Calu3 (cell line): Measurements from ENCODE around the gene MB21D2. TPM values are rescaled to one million over a fixed set of nuclear protein-coding genes. Genes with fewer than 3 reads are reported as not detected.

Source experiments
- BruUV-seq: library from RNA; stranded (reverse); fragments of 400-500 nt; replicated peaks from 2 replicates; lab custom pipeline; 2021; lab: Mats Ljungman, UMichigan
- CTCF ChIA-PET: fragments of 300-600 bp; sonication (Branson Sonifier 250); formaldehyde crosslinking; loops from one replicate; lab custom pipeline; 2022; ENCODE audit warnings: antibody characterized with exemption; lab: Charles Lee
- DNase-seq: peaks from one replicate; pipeline ENCODE4 v3.0.0; 2022
- H3K27ac Mint-ChIP-seq: one replicate; pipeline ENCODE4 v1.8.0; 2022; ENCODE audit warnings: mixed read lengths; ENCODE audit not compliant: unreplicated experiment
- H3K27me3 Mint-ChIP-seq: one replicate; pipeline ENCODE4 v1.8.0; 2022; ENCODE audit warnings: mixed read lengths; ENCODE audit not compliant: unreplicated experiment
- H3K36me3 Mint-ChIP-seq: one replicate; pipeline ENCODE4 v1.8.0; 2022; ENCODE audit warnings: mild to moderate bottlenecking, moderate library complexity, mixed read lengths; ENCODE audit not compliant: insufficient read depth, unreplicated experiment
- H3K4me1 Mint-ChIP-seq: one replicate; pipeline ENCODE4 v1.8.0; 2022; ENCODE audit warnings: mild to moderate bottlenecking, low read depth, mixed read lengths; ENCODE audit not compliant: unreplicated experiment
- H3K4me3 Mint-ChIP-seq: one replicate; pipeline ENCODE4 v1.8.0; 2022; ENCODE audit warnings: mild to moderate bottlenecking, low read depth, moderate library complexity, mixed read lengths; ENCODE audit not compliant: unreplicated experiment
- H3K9me3 Mint-ChIP-seq: one replicate; pipeline ENCODE4 v1.8.0; 2022; ENCODE audit warnings: low read depth, mixed read lengths; ENCODE audit not compliant: unreplicated experiment
- intact Hi-C: fragments of 100-400 bp; cut with micrococcal nuclease; formaldehyde crosslinking; loops from one replicate; pipeline ENCODE4 v1.10.0; 2022; ENCODE audit not compliant: unreplicated experiment
- total RNA-seq: library from RNA; stranded (reverse); gene quantifications from 2 replicates; pipeline ENCODE4 v1.2.3, GENCODE V29; 2022
- TF ChIP-seq, protein P1 (sequence below): fragments of 200-600 bp; IDR thresholded peaks from one replicate; pipeline ENCODE4 v1.8.0; 2022; ENCODE audit warnings: antibody characterized with exemption; ENCODE audit not compliant: unreplicated experiment

MB21D2 gene
- total RNA-seq, 1 experiment from 2014 or later = 11.9 TPM

DNA sequence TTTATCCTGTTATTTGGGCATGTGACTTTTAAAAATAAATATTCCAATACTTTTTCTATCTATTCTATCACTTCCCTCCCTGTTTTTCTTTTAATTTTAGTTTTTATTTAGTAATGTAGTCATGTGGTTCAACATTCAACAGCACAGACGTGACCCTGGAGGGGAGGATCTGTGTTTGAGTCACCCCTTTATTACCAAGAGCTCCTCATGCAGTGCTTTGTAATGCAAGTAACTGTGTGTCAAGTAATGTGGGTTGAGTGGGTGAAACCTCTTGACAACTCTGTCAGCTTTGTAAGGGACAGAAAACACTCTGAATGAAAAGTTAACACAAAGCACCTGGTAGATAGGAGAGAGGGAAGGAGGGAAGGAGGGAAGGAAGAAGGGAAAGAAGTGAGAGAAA, 100.6 kb downstream of the MB21D2 start:
- BruUV-seq = no TSS peak
- TF ChIP-seq, protein P1, sequence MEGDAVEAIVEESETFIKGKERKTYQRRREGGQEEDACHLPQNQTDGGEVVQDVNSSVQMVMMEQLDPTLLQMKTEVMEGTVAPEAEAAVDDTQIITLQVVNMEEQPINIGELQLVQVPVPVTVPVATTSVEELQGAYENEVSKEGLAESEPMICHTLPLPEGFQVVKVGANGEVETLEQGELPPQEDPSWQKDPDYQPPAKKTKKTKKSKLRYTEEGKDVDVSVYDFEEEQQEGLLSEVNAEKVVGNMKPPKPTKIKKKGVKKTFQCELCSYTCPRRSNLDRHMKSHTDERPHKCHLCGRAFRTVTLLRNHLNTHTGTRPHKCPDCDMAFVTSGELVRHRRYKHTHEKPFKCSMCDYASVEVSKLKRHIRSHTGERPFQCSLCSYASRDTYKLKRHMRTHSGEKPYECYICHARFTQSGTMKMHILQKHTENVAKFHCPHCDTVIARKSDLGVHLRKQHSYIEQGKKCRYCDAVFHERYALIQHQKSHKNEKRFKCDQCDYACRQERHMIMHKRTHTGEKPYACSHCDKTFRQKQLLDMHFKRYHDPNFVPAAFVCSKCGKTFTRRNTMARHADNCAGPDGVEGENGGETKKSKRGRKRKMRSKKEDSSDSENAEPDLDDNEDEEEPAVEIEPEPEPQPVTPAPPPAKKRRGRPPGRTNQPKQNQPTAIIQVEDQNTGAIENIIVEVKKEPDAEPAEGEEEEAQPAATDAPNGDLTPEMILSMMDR = no peak
- H3K4me3 Mint-ChIP-seq = no peak overlapping the region
- intact Hi-C loops = loop anchor here (2.0 kb wide), 1 partner anchor 756 kb away; no protein-coding TSS in a partner anchor
- DNase-seq = no peak
- H3K9me3 Mint-ChIP-seq = no peaks in the 10 kb centered on the region
- CTCF ChIA-PET = interaction anchor here (1.2 to 2.2 kb wide), 5 partner anchors 10 to 224 kb away, joined by 3 to 9 read pairs (median 5); partner anchors contain the start of gene MB21D2
- H3K36me3 Mint-ChIP-seq = no peaks in the 10 kb centered on the region
- no peaks in the 10 kb centered on the region for H3K27me3 Mint-ChIP-seq
- H3K27ac Mint-ChIP-seq = no peak overlapping the region
- H3K4me1 Mint-ChIP-seq = peaks cover 37% of the 10 kb centered on the region

DNA sequence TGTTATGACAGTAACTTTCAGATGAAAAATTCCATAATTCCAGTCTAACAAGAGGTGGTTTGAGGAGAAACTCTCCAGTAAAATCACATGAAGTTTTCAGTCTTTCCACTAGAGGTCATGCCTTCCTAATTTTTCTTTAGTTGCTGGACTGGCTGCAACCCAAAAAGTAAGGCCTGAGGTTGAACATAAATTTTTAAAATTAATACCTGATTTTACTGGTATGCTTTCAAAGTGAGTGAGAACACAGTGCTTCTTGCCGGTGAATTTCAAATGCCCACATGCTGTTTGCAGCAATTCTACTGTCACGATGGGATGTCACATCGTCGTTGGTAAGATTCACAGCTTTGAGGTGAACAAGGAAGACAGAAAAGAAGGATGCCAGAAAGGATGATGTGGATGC, 101.3 kb downstream of the MB21D2 start:
- TF ChIP-seq, protein P1 = peak; percentile 92
- CTCF ChIA-PET = interaction anchor here (1.6 to 1.8 kb wide), 3 partner anchors 11 to 101 kb away, joined by 3 to 7 read pairs (median 4); partner anchors contain the start of gene MB21D2
- intact Hi-C loops = loop anchor here (1.0 to 2.0 kb wide), 4 partner anchors 73 to 756 kb away; no protein-coding TSS in a partner anchor
- Mint-ChIP-seq H3K9me3 (no peaks in the 10 kb centered on the region), H3K4me1 (peaks cover 37% of the 10 kb centered on the region), H3K4me3 (no peak overlapping the region), H3K27me3 (no peaks in the 10 kb centered on the region), H3K27ac (no peak overlapping the region), H3K36me3 (no peaks in the 10 kb centered on the region)
- DNase-seq = peak; percentile 50
- BruUV-seq = no TSS peak

DNA sequence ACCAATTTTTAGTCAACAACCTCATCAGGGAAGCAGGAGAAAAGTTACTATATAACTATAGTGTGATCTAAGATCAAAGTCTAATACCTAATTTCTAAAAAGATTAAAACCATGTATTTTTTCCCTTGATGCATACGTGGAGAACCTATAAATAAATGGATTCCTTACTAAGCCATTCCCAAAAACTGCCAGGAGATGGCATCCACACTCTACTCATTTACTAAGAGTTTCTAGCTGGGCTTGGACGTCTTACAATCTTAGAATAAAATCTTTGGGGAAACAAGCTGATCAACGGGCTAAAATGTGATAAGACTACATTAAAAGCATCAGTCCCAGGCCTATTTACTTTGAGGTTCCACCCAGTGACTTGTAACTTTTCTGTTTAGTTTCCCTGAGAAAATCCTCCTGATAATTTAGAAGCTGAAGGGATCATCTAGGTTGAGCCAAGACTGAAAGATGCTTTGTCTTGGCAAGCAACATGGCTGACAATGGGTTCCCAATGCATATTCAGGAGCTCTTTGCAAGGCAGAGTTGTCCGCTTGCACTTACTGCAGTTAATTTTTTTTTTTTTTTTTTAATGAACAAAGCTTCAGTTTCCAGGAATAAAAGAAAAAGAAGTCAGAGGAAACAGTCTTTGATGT, 104.8 kb downstream of the MB21D2 start:
- H3K4me1 Mint-ChIP-seq = peaks cover 18% of the 10 kb centered on the region
- no peak overlapping the region for H3K4me3 Mint-ChIP-seq
- TF ChIP-seq, protein P1 = peak; percentile 83
- H3K27me3 Mint-ChIP-seq = no peaks in the 10 kb centered on the region
- no peaks in the 10 kb centered on the region for H3K9me3 Mint-ChIP-seq
- peak; percentile 63 for DNase-seq
- CTCF ChIA-PET = interaction anchor here (0.7 to 2.2 kb wide), 21 partner anchors 10 to 760 kb away, joined by 3 to 25 read pairs (median 4); partner anchors contain the start of gene MB21D2
- intact Hi-C loops = loop anchor here (1.0 kb wide), 2 partner anchors 316 to 648 kb away; no protein-coding TSS in a partner anchor
- no peak overlapping the region for H3K27ac Mint-ChIP-seq
- BruUV-seq = no TSS peak
- no peaks in the 10 kb centered on the region for H3K36me3 Mint-ChIP-seq

DNA sequence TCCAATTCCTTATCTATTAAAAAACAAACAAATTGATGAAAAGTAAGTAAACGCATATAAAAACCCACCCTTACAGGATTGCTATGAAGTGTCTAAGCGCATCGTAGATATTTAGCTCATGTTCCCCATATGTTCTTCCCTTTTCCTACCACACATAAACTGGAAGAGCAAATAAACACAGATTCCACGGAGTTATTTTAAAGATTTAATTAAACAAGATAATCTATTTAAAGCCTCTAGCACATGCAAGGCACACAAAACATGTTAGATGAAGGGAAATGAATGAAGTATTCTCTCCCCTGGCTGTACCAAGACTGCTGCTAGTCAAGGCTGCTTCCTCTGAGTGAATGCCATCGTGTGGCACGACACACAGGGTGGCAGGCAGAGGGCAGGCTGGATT, 111.9 kb downstream of the MB21D2 start:
- BruUV-seq = no TSS peak
- Mint-ChIP-seq H3K27me3 (no peaks in the 10 kb centered on the region), H3K9me3 (no peaks in the 10 kb centered on the region), H3K4me3 (no peak overlapping the region), H3K4me1 (no peaks in the 10 kb centered on the region), H3K36me3 (no peaks in the 10 kb centered on the region), H3K27ac (no peak overlapping the region)
- CTCF ChIA-PET = no interaction called here
- intact Hi-C loops = no loop called here
- DNase-seq = no peak
- TF ChIP-seq, protein P1 = no peak
